Stimulated activated CD4-positive, alpha-beta T cell treated with anti-CD3 and anti-CD28 coated beads, Interleukin-1b, Interleukin-23, amount 100 ng/mL, for 4 hours (primary cell): Measurements from ENCODE around the gene IFNG-AS1.
A peak's percentile ranks its signal among the peaks of the same experiment; 100 is the strongest.

Experiments
- DNase-seq, 2 donors: peaks; one replicate each; pipeline ENCODE4 v3.0.0-alpha.2; 2020; ENCODE audit warnings: low read depth in 2 of 2

IFNG-AS1 gene

GRCh38 chr12:68036642-68037041, 47.4 kb downstream of the IFNG-AS1 start:
- no peak for DNase-seq

- DNase-seq = no peak
Measured at GRCh38 chr12:68037616-68038255, 48.5 kb downstream of the IFNG-AS1 start.

GRCh38 chr12:68038650-68039049, 49.4 kb downstream of the IFNG-AS1 start:
- no peak for DNase-seq

GRCh38 chr12:68040450-68041075, 51.3 kb downstream of the IFNG-AS1 start:
- DNase-seq = peak; percentile 45 to 60

- DNase-seq = peak in 1 of 2 donors; percentile 12
Measured at GRCh38 chr12:68042212-68042699, 53.0 kb downstream of the IFNG-AS1 start.

- no peak for DNase-seq
Measured at GRCh38 chr12:68043435-68043834, 54.2 kb downstream of the IFNG-AS1 start.

- DNase-seq = no peak
Measured at GRCh38 chr12:68048648-68049297, 59.5 kb downstream of the IFNG-AS1 start.

GRCh38 chr12:68056300-68056699, 67.1 kb downstream of the IFNG-AS1 start:
- no peak for DNase-seq

- DNase-seq = no peak
Measured at GRCh38 chr12:68063900-68064590, 74.8 kb downstream of the IFNG-AS1 start.

- DNase-seq = no peak
Measured at GRCh38 chr12:68065163-68065562, 75.9 kb downstream of the IFNG-AS1 start.

- no peak for DNase-seq
Measured at GRCh38 chr12:68065687-68066086, 76.4 kb downstream of the IFNG-AS1 start.

- no peak for DNase-seq
Measured at GRCh38 chr12:68067762-68068376, 78.6 kb downstream of the IFNG-AS1 start.

- no peak for DNase-seq
Measured at GRCh38 chr12:68069275-68069674, 80.0 kb downstream of the IFNG-AS1 start.
